H9 (cell line): ENCODE data around the gene SPEF2. TPM values are rescaled to one million over a fixed set of nuclear protein-coding genes. Genes with fewer than 3 reads are reported as not detected.

Source experiments
- DNase-seq: peaks from one replicate; pipeline ENCODE4 v3.0.0-alpha.2; 2017
- H2AFZ ChIP-seq: one replicate; pipeline ENCODE4 v1.6.1; 2013; ENCODE audit warnings: mild to moderate bottlenecking, low read length, control low read depth, moderate library complexity
- H2AK5ac ChIP-seq: 2 replicates; pipeline ENCODE4 v1.6.1; 2013; ENCODE audit warnings: low read length, control low read depth, mixed read lengths; ENCODE audit not compliant: insufficient read length
- H2BK120ac ChIP-seq: one replicate; pipeline ENCODE4 v1.6.1; 2013; ENCODE audit warnings: low read depth, mild to moderate bottlenecking, low read length, control low read depth, inconsistent platforms; ENCODE audit not compliant: poor library complexity, severe bottlenecking
- H2BK12ac ChIP-seq: 2 replicates; pipeline ENCODE4 v1.6.1; 2013; ENCODE audit warnings: low read length, control low read depth, mixed read lengths, low read depth; ENCODE audit not compliant: insufficient read length
- H2BK15ac ChIP-seq: 2 replicates; pipeline ENCODE4 v1.6.1; 2013; ENCODE audit warnings: low read depth, low read length, control low read depth
- H2BK20ac ChIP-seq: one replicate; pipeline ENCODE4 v1.6.1; 2013; ENCODE audit warnings: low read depth, mild to moderate bottlenecking, low read length, control low read depth, inconsistent platforms; ENCODE audit not compliant: poor library complexity, severe bottlenecking
- H2BK5ac ChIP-seq: 2 replicates; pipeline ENCODE4 v1.6.1; 2013; ENCODE audit warnings: low read length, control low read depth, mixed read lengths; ENCODE audit not compliant: insufficient read length
- H3K14ac ChIP-seq: 2 replicates; pipeline ENCODE4 v1.6.1; 2013; ENCODE audit warnings: low read length, control low read depth; ENCODE audit not compliant: insufficient read depth
- H3K18ac ChIP-seq: 2 replicates; pipeline ENCODE4 v1.6.1; 2013; ENCODE audit warnings: low read depth, mild to moderate bottlenecking, mixed read lengths, low read length, control low read depth; ENCODE audit not compliant: insufficient read length
- H3K23ac ChIP-seq: 2 replicates; pipeline ENCODE4 v1.6.1; 2013; ENCODE audit warnings: low read length, control low read depth, mixed read lengths, low read depth; ENCODE audit not compliant: insufficient read length
- H3K23me2 ChIP-seq: 2 replicates; pipeline ENCODE4 v1.6.1; 2013; ENCODE audit warnings: low read depth, mild to moderate bottlenecking, mixed read lengths, low read length, control low read depth; ENCODE audit not compliant: insufficient read length, poor library complexity, severe bottlenecking
- H3K27ac ChIP-seq: 2 replicates; pipeline ENCODE4 v1.5.1; 2013; ENCODE audit warnings: low read length, control low read depth, mixed read lengths, low read depth; ENCODE audit not compliant: insufficient read length
- H3K27me3 ChIP-seq: 2 replicates; pipeline ENCODE4 v1.6.1; 2013; ENCODE audit warnings: low read length, control low read depth, inconsistent platforms; ENCODE audit not compliant: insufficient read depth
- H3K4ac ChIP-seq: 2 replicates; pipeline ENCODE4 v1.6.1; 2013; ENCODE audit warnings: low read depth, mild to moderate bottlenecking, control low read depth, inconsistent platforms, low read length, moderate library complexity
- H3K4me1 ChIP-seq: 2 replicates; pipeline ENCODE4 v1.6.1; 2013; ENCODE audit warnings: low read length, control low read depth, inconsistent platforms; ENCODE audit not compliant: insufficient read depth
- H3K4me2 ChIP-seq: 2 replicates; pipeline ENCODE4 v1.6.1; 2013; ENCODE audit warnings: low read length, control low read depth, mixed read lengths; ENCODE audit not compliant: insufficient read length, insufficient read depth
- H3K56ac ChIP-seq: 2 replicates; pipeline ENCODE4 v1.6.1; 2013; ENCODE audit warnings: low read depth, mild to moderate bottlenecking, mixed read lengths, low read length, control low read depth; ENCODE audit not compliant: insufficient read length
- H3K79me1 ChIP-seq: 2 replicates; pipeline ENCODE4 v1.6.1; 2013; ENCODE audit warnings: low read depth, mild to moderate bottlenecking, moderate library complexity, low read length, control low read depth, inconsistent platforms; ENCODE audit not compliant: insufficient read depth, poor library complexity, severe bottlenecking
- H3K79me2 ChIP-seq: 2 replicates; pipeline ENCODE4 v1.6.1; 2013; ENCODE audit warnings: low read length, control low read depth, inconsistent platforms; ENCODE audit not compliant: insufficient read depth
- H3K9ac ChIP-seq: 2 replicates; pipeline ENCODE4 v1.6.1; 2013; ENCODE audit warnings: low read length, control low read depth, mixed read lengths; ENCODE audit not compliant: insufficient read length; ENCODE audit errors: extremely low read depth
- H3K9me3 ChIP-seq: one replicate; pipeline ENCODE4 v1.6.1; 2013; ENCODE audit warnings: low read depth, low read length, inconsistent platforms; ENCODE audit not compliant: control insufficient read depth
- H3T11ph ChIP-seq: one replicate; pipeline ENCODE4 v1.6.1; 2013; ENCODE audit warnings: mild to moderate bottlenecking, low read length, control low read depth, inconsistent platforms
- H4K20me1 ChIP-seq: one replicate; pipeline ENCODE4 v1.6.1; 2013; ENCODE audit not compliant: control insufficient read depth, insufficient read length, insufficient read depth
- H4K5ac ChIP-seq: 2 replicates; pipeline ENCODE4 v1.6.1; 2013; ENCODE audit warnings: low read depth, mild to moderate bottlenecking, mixed read lengths, low read length, control low read depth; ENCODE audit not compliant: insufficient read length
- H4K8ac ChIP-seq: replicated peaks from 2 replicates; pipeline ENCODE4 v1.6.1; 2013; ENCODE audit warnings: low read length, control low read depth, mixed read lengths, low read depth; ENCODE audit not compliant: insufficient read length
- H4K91ac ChIP-seq: 2 replicates; pipeline ENCODE4 v1.6.1; 2013; ENCODE audit warnings: low read depth, mild to moderate bottlenecking, moderate library complexity, mixed read lengths, low read length, control low read depth; ENCODE audit not compliant: insufficient read length
- H3K27ac Mint-ChIP-seq, 3 experiments: 2 replicates in 2 of 3; 3 replicates in 1 of 3; pipeline ENCODE4 v1.8.0; 2020 to 2021; ENCODE audit warnings: mixed read lengths in 3 of 3, mild to moderate bottlenecking in 1 of 3, moderate library complexity in 1 of 3
- H3K27me3 Mint-ChIP-seq: 2 replicates; pipeline ENCODE4 v1.8.0; 2021; ENCODE audit warnings: low read depth, mild to moderate bottlenecking, moderate library complexity, mixed read lengths
- H3K36me3 Mint-ChIP-seq, 3 experiments: 2 replicates in 2 of 3; 3 replicates in 1 of 3; pipeline ENCODE4 v1.8.0; 2020 to 2021; ENCODE audit warnings: low read depth in 3 of 3, mixed read lengths in 3 of 3; ENCODE audit not compliant: insufficient read depth in 1 of 3
- H3K4me1 Mint-ChIP-seq, 2 experiments: 2 replicates each; pipeline ENCODE4 v1.8.0; 2020; ENCODE audit warnings: mixed read lengths in 2 of 2
- H3K4me3 Mint-ChIP-seq, 2 experiments: 2 replicates in 1 of 2; 3 replicates in 1 of 2; pipeline ENCODE4 v1.8.0; 2020 to 2021; ENCODE audit warnings: mild to moderate bottlenecking in 2 of 2, mixed read lengths in 2 of 2, moderate library complexity in 1 of 2
- H3K9me3 Mint-ChIP-seq, 2 experiments: 2 replicates in 1 of 2; 3 replicates in 1 of 2; pipeline ENCODE4 v1.8.0; 2020; ENCODE audit warnings: mild to moderate bottlenecking in 2 of 2, mixed read lengths in 2 of 2, moderate library complexity in 1 of 2
- CTCF ChIP-seq: fragments of 200-600 bp; sonication (generic); conservative IDR thresholded peaks from 3 replicates; pipeline ENCODE4 v1.8.0; 2021; ENCODE audit warnings: antibody characterized with exemption, mild to moderate bottlenecking
- WGBS: extraction: QIAGEN DNeasy Blood & Tissue Kit; methylation state at CpG from one replicate; pipeline ENCODE4 v1.1.7; 2013; ENCODE audit warnings: missing lambda C conversion rate, low lambda C conversion rate, mixed read lengths; ENCODE audit not compliant: insufficient read length; ENCODE audit errors: extremely low coverage; 5-methylcytosine and 5-hydroxymethylcytosine counted together
- total RNA-seq: library from RNA; stranded (reverse); gene quantifications from 2 replicates; pipeline ENCODE4 v1.2.1, GENCODE V29; 2021

The SPEF2 gene
- total RNA-seq, 1 experiment from 2014 or later = 1.0 TPM

- no peak overlapping the region for H3K27ac Mint-ChIP-seq
- Histone ChIP-seq H2BK12ac (no peak overlapping the region), H4K5ac (no peak overlapping the region), H3K79me1 (no peaks in the 10 kb centered on the region), H3K23me2 (no peaks in the 10 kb centered on the region), H3K27ac (no peak overlapping the region), H4K91ac (no peak overlapping the region), H3K4me2 (no peak overlapping the region), H2AFZ (no peak overlapping the region), H3K14ac (no peak overlapping the region), H4K8ac (no peak overlapping the region), H3T11ph (no peak overlapping the region), H3K4me1 (no peaks in the 10 kb centered on the region), H3K9ac (no peak overlapping the region), H3K9me3 (no peaks in the 10 kb centered on the region), H2BK120ac (no peak overlapping the region), H2BK5ac (no peak overlapping the region), H2BK20ac (no peak overlapping the region), H3K56ac (no peak overlapping the region), H3K23ac (no peak overlapping the region), H2AK5ac (no peak overlapping the region), H3K27me3 (no peaks in the 10 kb centered on the region), H4K20me1 (no peaks in the 10 kb centered on the region), H2BK15ac (no peak overlapping the region), H3K79me2 (no peaks in the 10 kb centered on the region), H3K4ac (no peak overlapping the region), H3K18ac (no peak overlapping the region)
- H3K36me3 Mint-ChIP-seq = no peaks in the 10 kb centered on the region
- TF ChIP-seq CTCF = no peak
- no CpG with 5 or more reads among the region's 1 CpG for WGBS
- H3K4me1 Mint-ChIP-seq = peaks cover 6 to 7% of the 10 kb centered on the region in 2 experiments; a peak in 2 of 4 replicates
- H3K4me3 Mint-ChIP-seq = no peak overlapping the region
- H3K9me3 Mint-ChIP-seq = no peaks in the 10 kb centered on the region
- peaks cover 3% of the 10 kb centered on the region for H3K27me3 Mint-ChIP-seq
- no peak for DNase-seq
Observed at GRCh38 chr5:35804201-35804653, 186.6 kb downstream of the SPEF2 start.
